Stimulated activated naive CD8-positive, alpha-beta T cell treated with anti-CD3 and anti-CD28 coated beads, Interleukin-15, Interleukin-2, amounts not matched to agents 100 ng/mL and 50 ng/mL, for 24 hours (primary cell): ENCODE data around the gene ELK4.

Experiments
- H3K27ac Mint-ChIP-seq: one replicate; pipeline ENCODE4 v1.8.0; 2021; ENCODE audit warnings: mild to moderate bottlenecking, mixed read lengths
- H3K27me3 Mint-ChIP-seq: one replicate; pipeline ENCODE4 v1.8.0; 2021; ENCODE audit warnings: mixed read lengths
- H3K36me3 Mint-ChIP-seq: one replicate; pipeline ENCODE4 v1.8.0; 2021; ENCODE audit warnings: low read depth, mixed read lengths
- H3K4me1 Mint-ChIP-seq: one replicate; pipeline ENCODE4 v1.8.0; 2021; ENCODE audit warnings: low read depth, mixed read lengths
- H3K4me3 Mint-ChIP-seq: one replicate; pipeline ENCODE4 v1.8.0; 2021; ENCODE audit warnings: mild to moderate bottlenecking, mixed read lengths
- H3K9me3 Mint-ChIP-seq: one replicate; pipeline ENCODE4 v1.8.0; 2021; ENCODE audit warnings: mixed read lengths

The ELK4 gene

GRCh38 chr1:205567716-205568115, 64.1 kb downstream of the ELK4 start:
- Mint-ChIP-seq H3K27me3 (peaks cover 42% of the 10 kb centered on the region), H3K27ac (no peak overlapping the region), H3K9me3 (no peaks in the 10 kb centered on the region), H3K4me1 (peaks cover 6% of the 10 kb centered on the region), H3K4me3 (no peak overlapping the region), H3K36me3 (no peaks in the 10 kb centered on the region)

- Mint-ChIP-seq H3K4me3 (no peak overlapping the region), H3K4me1 (peaks cover 6% of the 10 kb centered on the region), H3K27me3 (peaks cover 40% of the 10 kb centered on the region), H3K9me3 (no peaks in the 10 kb centered on the region), H3K36me3 (no peaks in the 10 kb centered on the region), H3K27ac (no peak overlapping the region)
These were observed 66.0 kb downstream of the ELK4 start for GRCh38 chr1:205565799-205566198.

- Mint-ChIP-seq H3K27ac (no peak overlapping the region), H3K9me3 (no peaks in the 10 kb centered on the region), H3K4me1 (peaks cover 5% of the 10 kb centered on the region), H3K27me3 (peaks cover 46% of the 10 kb centered on the region), H3K4me3 (no peak overlapping the region), H3K36me3 (no peaks in the 10 kb centered on the region)
These were observed 67.8 kb downstream of the ELK4 start for GRCh38 chr1:205563927-205564441.

- Mint-ChIP-seq H3K4me3 (no peak overlapping the region), H3K9me3 (no peaks in the 10 kb centered on the region), H3K4me1 (no peaks in the 10 kb centered on the region), H3K27ac (no peak overlapping the region), H3K27me3 (peaks cover 48% of the 10 kb centered on the region), H3K36me3 (no peaks in the 10 kb centered on the region)
These were observed 70.2 kb downstream of the ELK4 start for GRCh38 chr1:205561501-205562203.
